Transverse colon (tissue), 4 donors: ENCODE data around the gene IGSF3.
"Not testable (repeated sequence)": the region's sequence is repeated elsewhere in the genome, so short reads cannot be mapped to it uniquely, and the experiment has no call there.

ENCODE experiments used
- CTCF ChIP-seq, 5 experiments: fragments of 200-600 bp in 3 of 5; fragments of 450-650 bp in 2 of 5; sonication (generic) in 3 of 5; IDR thresholded peaks; 1 replicate in 2 of 5; 2 replicates in 3 of 5; pipeline ENCODE4 v1.5.1; 2016 to 2017; ENCODE audit warnings: antibody characterized with exemption in 5 of 5, inconsistent platforms in 3 of 5, mild to moderate bottlenecking in 2 of 5, moderate library complexity in 1 of 5
- EP300 ChIP-seq: sonication (generic); formaldehyde crosslinking; IDR thresholded peaks from one replicate; pipeline ENCODE4 v1.6.1; 2017; ENCODE audit warnings: antibody characterized with exemption, low read depth
- POLR2A ChIP-seq: fragments of 450-650 bp; IDR thresholded peaks from one replicate; pipeline ENCODE4 v1.6.1; 2016; ENCODE audit warnings: antibody characterized with exemption, mild to moderate bottlenecking, moderate library complexity
- POLR2AphosphoS5 ChIP-seq, 3 donors: sonication (generic); formaldehyde crosslinking; IDR thresholded peaks; one replicate each; pipeline ENCODE4 v1.6.1; 2016; ENCODE audit warnings: antibody characterized with exemption in 3 of 3

DNA sequence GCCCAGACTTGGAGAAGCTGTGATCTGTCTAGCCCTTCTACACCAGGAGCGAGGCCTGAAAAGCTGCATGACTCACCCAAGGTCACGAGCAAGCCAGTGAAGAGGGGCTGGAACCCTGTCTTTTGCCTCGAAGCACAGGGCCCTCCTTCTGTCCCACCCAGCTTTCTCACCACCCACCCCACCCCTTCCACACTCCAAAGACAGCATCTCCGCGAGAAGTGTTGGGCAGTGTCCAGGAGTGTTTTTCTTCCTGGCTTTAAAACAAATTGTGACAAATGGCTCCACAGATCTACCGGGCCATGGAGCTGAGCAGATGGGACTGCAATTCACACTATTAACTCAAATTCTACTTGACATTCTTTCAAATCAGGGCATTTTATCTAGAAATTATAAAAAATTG is 30.9 kb downstream of the IGSF3 start:
- not testable (repeated sequence) for TF ChIP-seq CTCF (IDR thresholded peaks at IDR 0.05); POLR2A; POLR2AphosphoS5 (IDR thresholded peaks at IDR 0.05); EP300
